MM.1S (cell line): Measurements from ENCODE around the gene ASPHD2.

Experiments
- DNase-seq: peaks from one replicate; pipeline ENCODE4 v3.0.0-alpha.2; 2015
- H2AFZ ChIP-seq: fragments of 300-600 bp; sonication (generic); 2 replicates; pipeline ENCODE4 v1.6.0; 2016; ENCODE audit warnings: antibody characterized with exemption, low read length
- H3F3A ChIP-seq: fragments of 300-600 bp; sonication (generic); 2 replicates; pipeline ENCODE4 v1.6.1; 2016; ENCODE audit warnings: mild to moderate bottlenecking, antibody characterized with exemption, low read length, moderate library complexity, mixed read lengths; ENCODE audit not compliant: insufficient read depth
- H3K27ac ChIP-seq: fragments of 300-600 bp; sonication (generic); 2 replicates; pipeline ENCODE4 v1.5.1; 2016; ENCODE audit warnings: mild to moderate bottlenecking, low read length
- H3K27me3 ChIP-seq: fragments of 300-600 bp; sonication (generic); replicated peaks from 2 replicates; pipeline ENCODE4 v1.6.0; 2016; ENCODE audit warnings: low read length; ENCODE audit not compliant: insufficient read depth
- H3K36me3 ChIP-seq: fragments of 300-600 bp; sonication (generic); replicated peaks from 2 replicates; pipeline ENCODE4 v1.6.1; 2016; ENCODE audit warnings: mild to moderate bottlenecking, low read length, mixed read lengths; ENCODE audit not compliant: insufficient read depth
- H3K4me1 ChIP-seq: fragments of 300-600 bp; sonication (generic); 2 replicates; pipeline ENCODE4 v1.6.1; 2016; ENCODE audit warnings: low read length, mixed read lengths
- H3K4me2 ChIP-seq: fragments of 300-600 bp; sonication (generic); 2 replicates; pipeline ENCODE4 v1.6.0; 2016; ENCODE audit warnings: low read depth, low read length
- H3K4me3 ChIP-seq: fragments of 300-600 bp; sonication (generic); 2 replicates; pipeline ENCODE4 v1.5.1; 2016; ENCODE audit warnings: low read length, mixed read lengths
- H3K79me2 ChIP-seq: fragments of 300-600 bp; sonication (generic); 2 replicates; pipeline ENCODE4 v1.6.1; 2016; ENCODE audit warnings: mixed run types, low read length, mixed read lengths
- H3K9ac ChIP-seq: fragments of 300-600 bp; sonication (generic); 2 replicates; pipeline ENCODE4 v1.6.1; 2016; ENCODE audit warnings: low read length, mixed read lengths
- H3K9me2 ChIP-seq: fragments of 300-600 bp; sonication (generic); replicated peaks from 2 replicates; pipeline ENCODE4 v1.6.1; 2016; ENCODE audit warnings: mild to moderate bottlenecking, low read length, mixed read lengths; ENCODE audit not compliant: insufficient read depth
- H3K9me3 ChIP-seq: fragments of 300-600 bp; sonication (generic); replicated peaks from 2 replicates; pipeline ENCODE4 v1.6.1; 2016; ENCODE audit warnings: mild to moderate bottlenecking, low read length, mixed read lengths; ENCODE audit not compliant: insufficient read depth
- H4K20me1 ChIP-seq: fragments of 300-600 bp; sonication (generic); 2 replicates; pipeline ENCODE4 v1.6.1; 2016; ENCODE audit warnings: mild to moderate bottlenecking, low read length, moderate library complexity, mixed read lengths; ENCODE audit not compliant: insufficient read depth
- EZH2 ChIP-seq: fragments of 300-600 bp; sonication (generic); optimal IDR thresholded peaks from 2 replicates; pipeline ENCODE3; 2017; ENCODE audit warnings: low read depth, mild to moderate bottlenecking, antibody characterized with exemption, low read length, mixed read lengths
- EZH2phosphoT487 ChIP-seq: fragments of 300-600 bp; sonication (generic); IDR thresholded peaks from 2 replicates; pipeline ENCODE4 v1.6.1; 2018; ENCODE audit warnings: antibody characterized with exemption, low read length
- TF ChIP-seq, protein P1 (sequence below): fragments of 300-600 bp; sonication (generic); IDR thresholded peaks from 2 replicates; pipeline ENCODE4 v1.5.1; 2016; ENCODE audit warnings: antibody characterized with exemption, low read length, mixed read lengths

The ASPHD2 gene

DNA sequence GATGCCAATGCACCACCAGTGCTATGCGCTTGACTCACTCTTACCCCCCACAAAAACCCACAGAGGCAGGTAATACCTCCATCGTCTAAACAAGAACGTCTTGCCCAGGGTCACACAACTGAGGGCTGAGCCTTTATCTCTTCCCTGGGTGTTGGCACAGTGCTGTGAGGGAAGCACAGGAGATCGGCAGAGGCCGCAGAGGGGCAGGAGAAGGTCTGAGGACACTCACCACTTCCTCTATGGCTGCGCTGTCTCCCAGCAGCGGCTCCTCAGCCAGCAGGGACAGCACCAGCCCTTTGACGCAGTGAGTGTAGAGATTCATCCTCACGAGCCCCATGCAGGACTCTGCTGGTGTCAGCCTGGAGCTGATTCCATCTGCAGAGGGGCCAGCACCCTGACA lies 34.6 kb downstream of the ASPHD2 start:
- H2AFZ ChIP-seq: no peak overlapping the region
- H4K20me1 ChIP-seq: no peaks in the 10 kb centered on the region
- H3K79me2 ChIP-seq: 0 out of 2 replicates have a peak, but pooled peaks cover 4% of the 10 kb centered on the region
- H3F3A ChIP-seq: no peaks in the 10 kb centered on the region
- no peaks in the 10 kb centered on the region for H3K27me3 ChIP-seq
- no peak overlapping the region for H3K4me3 ChIP-seq
- no peaks in the 10 kb centered on the region for H3K4me1 ChIP-seq
- H3K36me3 ChIP-seq: no peaks in the 10 kb centered on the region
- TF ChIP-seq, protein P1, sequence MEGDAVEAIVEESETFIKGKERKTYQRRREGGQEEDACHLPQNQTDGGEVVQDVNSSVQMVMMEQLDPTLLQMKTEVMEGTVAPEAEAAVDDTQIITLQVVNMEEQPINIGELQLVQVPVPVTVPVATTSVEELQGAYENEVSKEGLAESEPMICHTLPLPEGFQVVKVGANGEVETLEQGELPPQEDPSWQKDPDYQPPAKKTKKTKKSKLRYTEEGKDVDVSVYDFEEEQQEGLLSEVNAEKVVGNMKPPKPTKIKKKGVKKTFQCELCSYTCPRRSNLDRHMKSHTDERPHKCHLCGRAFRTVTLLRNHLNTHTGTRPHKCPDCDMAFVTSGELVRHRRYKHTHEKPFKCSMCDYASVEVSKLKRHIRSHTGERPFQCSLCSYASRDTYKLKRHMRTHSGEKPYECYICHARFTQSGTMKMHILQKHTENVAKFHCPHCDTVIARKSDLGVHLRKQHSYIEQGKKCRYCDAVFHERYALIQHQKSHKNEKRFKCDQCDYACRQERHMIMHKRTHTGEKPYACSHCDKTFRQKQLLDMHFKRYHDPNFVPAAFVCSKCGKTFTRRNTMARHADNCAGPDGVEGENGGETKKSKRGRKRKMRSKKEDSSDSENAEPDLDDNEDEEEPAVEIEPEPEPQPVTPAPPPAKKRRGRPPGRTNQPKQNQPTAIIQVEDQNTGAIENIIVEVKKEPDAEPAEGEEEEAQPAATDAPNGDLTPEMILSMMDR: no peak
- TF ChIP-seq EZH2: no peak
- TF ChIP-seq EZH2phosphoT487: no peak
- H3K9ac ChIP-seq: no peak overlapping the region
- no peaks in the 10 kb centered on the region for H3K9me3 ChIP-seq
- DNase-seq: no peak
- no peak overlapping the region for H3K4me2 ChIP-seq
- no peaks in the 10 kb centered on the region for H3K9me2 ChIP-seq
- H3K27ac ChIP-seq: no peak overlapping the region

DNA sequence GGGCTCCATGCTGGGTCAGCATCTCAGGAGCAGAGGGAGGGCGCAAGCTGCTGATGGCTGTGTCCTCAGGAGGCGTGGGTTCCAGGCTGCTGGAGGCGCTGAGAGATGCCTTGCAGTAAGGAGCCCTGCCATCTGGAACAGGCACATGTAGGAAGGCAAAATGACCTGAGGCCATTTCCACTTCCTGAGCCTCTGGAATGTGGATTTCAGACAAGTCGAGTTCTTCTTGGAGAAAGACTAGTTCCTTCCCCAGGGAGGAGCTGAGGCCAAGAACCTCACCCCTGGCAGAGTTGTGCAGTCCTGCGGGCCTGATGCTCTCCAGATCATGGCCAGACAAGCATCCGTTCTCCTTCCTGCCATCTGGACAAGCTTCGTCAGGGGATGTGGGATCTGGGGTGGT lies 35.3 kb downstream of the ASPHD2 start:
- no peaks in the 10 kb centered on the region for H3K36me3 ChIP-seq
- H3K4me2 ChIP-seq: no peak overlapping the region

DNA sequence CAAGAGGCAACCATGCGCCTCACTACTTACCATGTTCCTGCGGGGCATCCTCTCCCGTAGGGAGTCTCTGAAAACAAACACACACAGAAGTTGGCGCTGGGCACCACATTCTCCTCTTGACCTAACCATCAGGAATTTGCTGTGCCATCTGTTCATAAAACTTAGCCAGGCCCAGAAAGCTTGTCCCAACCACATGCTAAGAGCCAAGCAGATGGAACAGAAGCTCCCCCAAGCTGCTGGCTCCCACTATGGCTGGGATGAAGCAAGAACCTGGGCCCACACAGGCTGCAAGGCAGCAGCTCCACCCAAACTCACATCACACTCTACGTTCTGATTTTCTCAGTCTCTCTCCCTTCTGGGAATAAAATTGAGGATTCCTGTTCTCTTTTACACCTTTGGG lies 37.1 kb downstream of the ASPHD2 start:
- H3K36me3 ChIP-seq: no peaks in the 10 kb centered on the region; the same call in none of the 2 replicates
- no peaks in the 10 kb centered on the region for H3K79me2 ChIP-seq
- DNase-seq: no peak
- no peak overlapping the region for H2AFZ ChIP-seq
- TF ChIP-seq EZH2phosphoT487 (no peak), EZH2 (no peak)
- TF ChIP-seq, protein P1: no peak
- no peaks in the 10 kb centered on the region for H3K9me2 ChIP-seq
- H3K9ac ChIP-seq: no peak overlapping the region
- no peak overlapping the region for H3K27ac ChIP-seq
- no peak overlapping the region for H3K4me3 ChIP-seq
- H3K27me3 ChIP-seq: no peaks in the 10 kb centered on the region
- no peak overlapping the region for H3K4me2 ChIP-seq
- no peaks in the 10 kb centered on the region for H4K20me1 ChIP-seq
- no peaks in the 10 kb centered on the region for H3F3A ChIP-seq
- H3K9me3 ChIP-seq: no peaks in the 10 kb centered on the region
- no peaks in the 10 kb centered on the region for H3K4me1 ChIP-seq

More for the DNA sequence above, 35.3 kb downstream of the ASPHD2 start:
- Histone ChIP-seq H3K4me3 (no peak overlapping the region), H4K20me1 (no peaks in the 10 kb centered on the region), H3K27ac (no peak overlapping the region), H3K79me2 (0 out of 2 replicates have a peak, but pooled peaks cover 4% of the 10 kb centered on the region), H3K27me3 (no peaks in the 10 kb centered on the region), H3K9me3 (no peaks in the 10 kb centered on the region), H3K9ac (no peak overlapping the region), H3F3A (no peaks in the 10 kb centered on the region), H3K9me2 (no peaks in the 10 kb centered on the region), H3K4me1 (no peaks in the 10 kb centered on the region), H2AFZ (no peak overlapping the region)
- TF ChIP-seq EZH2: no peak
- TF ChIP-seq EZH2phosphoT487: no peak
- TF ChIP-seq, protein P1: no peak
- no peak for DNase-seq
